Neural cell (in vitro differentiated cells): Measurements from ENCODE around the gene FRMD1. TPM values are rescaled to one million over a fixed set of nuclear protein-coding genes. Genes with fewer than 3 reads are reported as not detected.

Experiments
- H2AFZ ChIP-seq: fragments of 200-600, 300-800 bp; sonication (generic), shearing (Covaris generic); 2 replicates; pipeline ENCODE4 v1.6.0; 2014; ENCODE audit warnings: low read depth, mild to moderate bottlenecking, antibody characterized with exemption, low read length, moderate library complexity
- H3F3A ChIP-seq: fragments of 200-600 bp; shearing (Covaris generic); 2 replicates; pipeline ENCODE4 v1.6.1; 2016; ENCODE audit warnings: mild to moderate bottlenecking, moderate library complexity, mixed read lengths, antibody characterized with exemption, low read length; ENCODE audit not compliant: insufficient read depth, poor library complexity, severe bottlenecking
- H3K27ac ChIP-seq: fragments of 200-600, 300-800 bp; sonication (generic), shearing (Covaris generic); 2 replicates; pipeline ENCODE4 v1.5.1; 2014; ENCODE audit warnings: mild to moderate bottlenecking, low read length, moderate library complexity
- H3K27me3 ChIP-seq: fragments of 300-800, 200-600 bp; sonication (generic), shearing (Covaris generic); 2 replicates; pipeline ENCODE4 v1.6.0; 2014; ENCODE audit warnings: mild to moderate bottlenecking, low read depth, low read length, moderate library complexity; ENCODE audit not compliant: insufficient read depth
- H3K36me3 ChIP-seq: fragments of 300-800, 200-600 bp; sonication (generic), shearing (Covaris generic); 2 replicates; pipeline ENCODE4 v1.5.1; 2014; ENCODE audit warnings: mild to moderate bottlenecking, antibody characterized with exemption, low read length, moderate library complexity; ENCODE audit not compliant: insufficient read depth
- H3K4me2 ChIP-seq: fragments of 300-800, 200-600 bp; sonication (generic), shearing (Covaris generic); 2 replicates; pipeline ENCODE4 v1.6.0; 2014; ENCODE audit warnings: mild to moderate bottlenecking, low read length
- H3K4me3 ChIP-seq: fragments of 300-800, 200-600 bp; sonication (generic), shearing (Covaris generic); 2 replicates; pipeline ENCODE4 v1.5.1; 2014; ENCODE audit warnings: mild to moderate bottlenecking, low read length, moderate library complexity
- H3K79me2 ChIP-seq: fragments of 200-600 bp; shearing (Covaris generic); replicated peaks from 2 replicates; pipeline ENCODE4 v1.6.0; 2014; ENCODE audit warnings: mild to moderate bottlenecking, low read length, moderate library complexity; ENCODE audit not compliant: insufficient read depth
- H3K9ac ChIP-seq: fragments of 300-800, 200-600 bp; sonication (generic), shearing (Covaris generic); 2 replicates; pipeline ENCODE4 v1.6.1; 2016; ENCODE audit warnings: mild to moderate bottlenecking, low read length, mixed read lengths
- H3K9me2 ChIP-seq: fragments of 200-600 bp; shearing (Covaris generic); 2 replicates; pipeline ENCODE4 v1.6.1; 2016; ENCODE audit warnings: mild to moderate bottlenecking, low read length, mixed read lengths; ENCODE audit not compliant: insufficient read depth
- H3K9me3 ChIP-seq: fragments of 200-600, 300-800 bp; sonication (generic), shearing (Covaris generic); 2 replicates; pipeline ENCODE4 v1.6.1; 2016; ENCODE audit warnings: mild to moderate bottlenecking, mixed run types, low read length, moderate library complexity, mixed read lengths
- H4K20me1 ChIP-seq: fragments of 200-600 bp; shearing (Covaris generic); 2 replicates; pipeline ENCODE4 v1.6.1; 2016; ENCODE audit warnings: mild to moderate bottlenecking, mixed run types; ENCODE audit not compliant: insufficient read depth
- CTCF ChIP-seq: fragments of 450-650 bp; IDR thresholded peaks from 2 replicates; pipeline ENCODE4 v1.5.1; 2014; ENCODE audit warnings: antibody characterized with exemption, mild to moderate bottlenecking, moderate library complexity; ENCODE audit not compliant: poor library complexity, severe bottlenecking
- EP300 ChIP-seq: fragments of 450-650 bp; conservative IDR thresholded peaks from 2 replicates; pipeline ENCODE4 v1.6.1; 2014; ENCODE audit warnings: antibody characterized with exemption, mild to moderate bottlenecking, moderate library complexity; ENCODE audit not compliant: poor library complexity, severe bottlenecking
- EZH2 ChIP-seq: fragments of 200-600, 300-800 bp; shearing (Covaris generic), sonication (generic); IDR thresholded peaks from 2 replicates; pipeline ENCODE4 v1.6.1; 2014; ENCODE audit warnings: antibody characterized with exemption, low read length, borderline replicate concordance, mild to moderate bottlenecking; ENCODE audit not compliant: insufficient read depth, poor library complexity, severe bottlenecking
- MXI1 ChIP-seq: fragments of 450-650 bp; conservative IDR thresholded peaks from 2 replicates; pipeline ENCODE4 v1.6.1; 2014; ENCODE audit warnings: antibody characterized with exemption, mild to moderate bottlenecking; ENCODE audit not compliant: poor library complexity, severe bottlenecking
- POLR2AphosphoS5 ChIP-seq: IDR thresholded peaks from 2 replicates; pipeline ENCODE4 v1.6.1; 2012
- RAD21 ChIP-seq: fragments of 450-650 bp; conservative IDR thresholded peaks from 2 replicates; pipeline ENCODE4 v1.6.1; 2014; ENCODE audit warnings: antibody characterized with exemption, mild to moderate bottlenecking, moderate library complexity
- REST ChIP-seq: IDR thresholded peaks from 2 replicates; pipeline ENCODE4 v1.6.1; 2012; ENCODE audit warnings: borderline replicate concordance
- SMC3 ChIP-seq: fragments of 450-650 bp; conservative IDR thresholded peaks from 2 replicates; pipeline ENCODE4 v1.6.1; 2014; ENCODE audit warnings: antibody characterized with exemption, mild to moderate bottlenecking, moderate library complexity; ENCODE audit not compliant: poor library complexity
- TAF1 ChIP-seq: IDR thresholded peaks from 2 replicates; pipeline ENCODE4 v1.6.1; 2012; ENCODE audit warnings: low read depth
- polyA plus RNA-seq: library from polyadenylated mRNA; depleted of rRNA; stranded (reverse); fragments of >200 nt; gene quantifications from 2 replicates; pipeline ENCODE4 v1.2.3, GENCODE V29; 2014

Gene FRMD1
- polyA plus RNA-seq, 1 donor from 2014 or later: not detected

- Histone ChIP-seq H3K4me3 (no peak overlapping the region), H3K36me3 (no peaks in the 10 kb centered on the region), H3K27ac (no peak overlapping the region), H4K20me1 (no peaks in the 10 kb centered on the region), H3F3A (no peaks in the 10 kb centered on the region), H3K9me2 (no peaks in the 10 kb centered on the region), H3K27me3 (no peaks in the 10 kb centered on the region), H3K79me2 (no peaks in the 10 kb centered on the region), H3K9ac (no peak overlapping the region), H3K9me3 (no peaks in the 10 kb centered on the region), H2AFZ (no peak overlapping the region), H3K4me2 (no peak overlapping the region)
- no peak for TF ChIP-seq CTCF
- TF ChIP-seq MXI1: no peak
- TF ChIP-seq EZH2: no peak
- no peak for TF ChIP-seq TAF1
Measured at GRCh38 chr6:168018664-168019063, 60.3 kb downstream of the FRMD1 start.

- Histone ChIP-seq H3K9ac (no peak overlapping the region), H4K20me1 (no peaks in the 10 kb centered on the region), H3K4me2 (no peak overlapping the region), H3K36me3 (no peaks in the 10 kb centered on the region), H3K27me3 (no peaks in the 10 kb centered on the region), H3K9me2 (no peaks in the 10 kb centered on the region), H2AFZ (no peak overlapping the region), H3F3A (no peaks in the 10 kb centered on the region), H3K79me2 (no peaks in the 10 kb centered on the region), H3K9me3 (no peaks in the 10 kb centered on the region), H3K4me3 (no peak overlapping the region), H3K27ac (no peak overlapping the region)
- TF ChIP-seq EP300 (no peak), REST (no peak), SMC3 (no peak), POLR2AphosphoS5 (no peak)
Measured at GRCh38 chr6:168017629-168018028, 61.4 kb downstream of the FRMD1 start.

GRCh38 chr6:168016721-168017525 lies 62.1 kb downstream of the FRMD1 start:
- Histone ChIP-seq H3K27ac (no peak overlapping the region), H4K20me1 (no peaks in the 10 kb centered on the region), H3K4me2 (no peak overlapping the region), H3K9me2 (no peaks in the 10 kb centered on the region), H3K4me3 (no peak overlapping the region), H3F3A (no peaks in the 10 kb centered on the region), H3K9me3 (peaks cover 6% of the 10 kb centered on the region), H3K36me3 (no peaks in the 10 kb centered on the region), H3K27me3 (no peaks in the 10 kb centered on the region), H3K79me2 (no peaks in the 10 kb centered on the region), H3K9ac (no peak overlapping the region), H2AFZ (no peak overlapping the region)
- TF ChIP-seq EZH2: no peak
- no peak for TF ChIP-seq SMC3
- TF ChIP-seq CTCF: no peak
- no peak for TF ChIP-seq MXI1
- TF ChIP-seq REST: no peak
- no peak for TF ChIP-seq EP300
- no peak for TF ChIP-seq POLR2AphosphoS5
- TF ChIP-seq TAF1: no peak
- no peak for TF ChIP-seq RAD21
